Measurements from ENCODE around the gene CYP2W1. TPM values are rescaled to one million over a fixed set of nuclear protein-coding genes. Genes with fewer than 3 reads are reported as not detected.

Gene CYP2W1
- total RNA-seq, 1 donor from 2014 or later, result not detected

DNA sequence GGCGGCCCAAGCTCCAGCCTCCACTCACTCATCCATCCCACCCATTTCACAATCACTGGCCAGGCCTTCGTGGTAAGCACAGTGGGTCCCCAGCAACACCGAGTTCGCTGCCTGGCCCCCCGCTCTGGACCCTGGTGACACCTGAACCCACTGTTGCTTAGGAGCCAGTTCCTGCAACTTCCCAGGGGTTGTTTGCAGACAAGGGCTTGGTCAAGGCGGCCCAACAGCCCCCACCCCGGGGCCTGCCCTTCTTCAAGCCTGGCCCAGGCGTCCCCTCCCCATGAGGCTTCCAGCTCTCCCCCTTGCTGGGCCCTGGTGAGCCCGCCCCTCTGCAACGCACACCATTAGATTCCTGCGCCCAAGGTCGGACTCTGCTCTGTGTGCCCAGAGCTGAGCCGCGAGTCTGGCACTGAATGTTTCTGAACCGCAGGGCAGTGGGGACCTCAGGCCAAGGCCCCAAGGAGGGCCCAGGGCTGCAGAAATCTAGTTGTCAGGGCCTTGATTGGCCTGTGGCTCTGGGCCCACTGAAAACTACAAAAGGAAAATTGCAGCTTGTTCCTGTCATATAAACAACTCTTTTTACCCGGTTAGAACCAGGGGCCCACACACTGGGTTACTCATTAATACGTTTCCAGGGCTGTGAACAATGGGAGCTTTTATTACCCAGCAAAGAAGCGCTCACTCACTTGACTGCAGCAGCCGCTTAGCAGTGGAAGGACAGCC, 5.5 kb upstream of the CYP2W1 start:
- TF ChIP-seq, protein P1, sequence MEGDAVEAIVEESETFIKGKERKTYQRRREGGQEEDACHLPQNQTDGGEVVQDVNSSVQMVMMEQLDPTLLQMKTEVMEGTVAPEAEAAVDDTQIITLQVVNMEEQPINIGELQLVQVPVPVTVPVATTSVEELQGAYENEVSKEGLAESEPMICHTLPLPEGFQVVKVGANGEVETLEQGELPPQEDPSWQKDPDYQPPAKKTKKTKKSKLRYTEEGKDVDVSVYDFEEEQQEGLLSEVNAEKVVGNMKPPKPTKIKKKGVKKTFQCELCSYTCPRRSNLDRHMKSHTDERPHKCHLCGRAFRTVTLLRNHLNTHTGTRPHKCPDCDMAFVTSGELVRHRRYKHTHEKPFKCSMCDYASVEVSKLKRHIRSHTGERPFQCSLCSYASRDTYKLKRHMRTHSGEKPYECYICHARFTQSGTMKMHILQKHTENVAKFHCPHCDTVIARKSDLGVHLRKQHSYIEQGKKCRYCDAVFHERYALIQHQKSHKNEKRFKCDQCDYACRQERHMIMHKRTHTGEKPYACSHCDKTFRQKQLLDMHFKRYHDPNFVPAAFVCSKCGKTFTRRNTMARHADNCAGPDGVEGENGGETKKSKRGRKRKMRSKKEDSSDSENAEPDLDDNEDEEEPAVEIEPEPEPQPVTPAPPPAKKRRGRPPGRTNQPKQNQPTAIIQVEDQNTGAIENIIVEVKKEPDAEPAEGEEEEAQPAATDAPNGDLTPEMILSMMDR (IDR thresholded peaks at IDR 0.05), result no peak
- Mint-ChIP-seq H3K4me1 (ENCODE audit: low read depth) (peaks cover 13% of the 10 kb centered on the region), H3K9me3 (ENCODE audit: low read depth) (no peaks in the 10 kb centered on the region), H3K36me3 (ENCODE audit: low read depth) (no peaks in the 10 kb centered on the region), H3K27ac (ENCODE audit: unreplicated experiment) (no peak overlapping the region), H3K27me3 (ENCODE audit: low read depth) (no peaks in the 10 kb centered on the region), H3K4me3 (ENCODE audit: unreplicated experiment) (no peak overlapping the region)
- DNase-seq (ENCODE audit: low spot score), result no peak

DNA sequence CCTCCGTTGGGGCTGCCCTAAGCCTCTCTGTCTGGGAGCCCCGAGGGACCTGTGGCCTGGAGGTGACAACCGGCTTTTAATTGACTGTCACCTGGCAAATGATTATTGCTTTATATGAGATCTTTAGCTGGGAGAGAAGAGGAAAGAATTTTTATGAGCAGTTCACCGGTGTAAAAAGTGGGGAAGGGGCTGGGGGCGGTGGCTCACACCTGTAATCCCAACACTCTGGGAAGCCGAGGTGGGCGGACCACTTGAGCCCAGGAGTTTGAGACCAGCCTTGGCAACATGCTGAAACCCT, 5.0 kb upstream of the CYP2W1 start:
- no peak for DNase-seq (ENCODE audit: low spot score)
- no peaks in the 10 kb centered on the region for H3K27me3 Mint-ChIP-seq (ENCODE audit: low read depth)
- no peaks in the 10 kb centered on the region for H3K36me3 Mint-ChIP-seq (ENCODE audit: low read depth)
- no peak overlapping the region for H3K4me3 Mint-ChIP-seq (ENCODE audit: unreplicated experiment)
- peaks cover 13% of the 10 kb centered on the region for H3K4me1 Mint-ChIP-seq (ENCODE audit: low read depth)
- TF ChIP-seq, protein P1 (IDR thresholded peaks at IDR 0.05), result no peak
- H3K27ac Mint-ChIP-seq (ENCODE audit: unreplicated experiment), result no peak overlapping the region
- H3K9me3 Mint-ChIP-seq (ENCODE audit: low read depth), result no peaks in the 10 kb centered on the region

DNA sequence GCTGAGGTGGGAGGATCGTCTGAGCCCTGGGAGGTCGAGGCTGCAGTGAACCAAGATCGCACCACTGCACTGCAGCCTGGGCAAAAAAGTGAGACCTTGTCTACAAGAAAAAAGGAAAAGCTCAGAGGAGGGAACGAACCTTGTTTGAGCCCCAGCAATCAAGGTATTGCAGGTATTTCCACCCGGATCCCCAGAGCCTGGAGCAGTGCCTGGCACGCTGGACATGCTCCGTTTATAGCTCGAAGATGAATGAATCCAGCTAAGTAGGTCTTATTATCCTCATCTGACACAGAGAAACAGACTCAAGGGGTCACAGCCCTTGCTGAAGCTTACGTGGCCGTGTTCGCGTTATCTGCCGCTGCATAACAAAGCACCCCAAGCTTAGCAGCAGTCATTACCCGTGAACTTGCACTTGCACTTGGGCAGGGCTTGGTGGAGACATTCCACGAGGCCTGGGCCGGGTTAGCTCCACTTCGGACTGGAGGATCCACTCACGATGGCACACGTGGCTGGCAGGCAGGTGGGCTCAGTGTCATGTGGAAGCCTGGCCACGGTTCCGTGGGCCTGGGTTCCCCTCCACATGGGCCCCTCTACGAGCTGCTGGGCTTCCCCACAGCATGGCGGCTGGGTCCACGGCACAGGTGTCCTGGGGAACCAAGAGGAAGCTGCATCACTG, 4.4 kb upstream of the CYP2W1 start:
- Mint-ChIP-seq H3K4me3 (ENCODE audit: unreplicated experiment) (no peak overlapping the region), H3K27ac (ENCODE audit: unreplicated experiment) (no peak overlapping the region), H3K4me1 (ENCODE audit: low read depth) (peaks cover 8% of the 10 kb centered on the region), H3K27me3 (ENCODE audit: low read depth) (no peaks in the 10 kb centered on the region), H3K9me3 (ENCODE audit: low read depth) (no peaks in the 10 kb centered on the region), H3K36me3 (ENCODE audit: low read depth) (no peaks in the 10 kb centered on the region)
- no peak for DNase-seq (ENCODE audit: low spot score)
- TF ChIP-seq, protein P1 (IDR thresholded peaks at IDR 0.05), result no peak

DNA sequence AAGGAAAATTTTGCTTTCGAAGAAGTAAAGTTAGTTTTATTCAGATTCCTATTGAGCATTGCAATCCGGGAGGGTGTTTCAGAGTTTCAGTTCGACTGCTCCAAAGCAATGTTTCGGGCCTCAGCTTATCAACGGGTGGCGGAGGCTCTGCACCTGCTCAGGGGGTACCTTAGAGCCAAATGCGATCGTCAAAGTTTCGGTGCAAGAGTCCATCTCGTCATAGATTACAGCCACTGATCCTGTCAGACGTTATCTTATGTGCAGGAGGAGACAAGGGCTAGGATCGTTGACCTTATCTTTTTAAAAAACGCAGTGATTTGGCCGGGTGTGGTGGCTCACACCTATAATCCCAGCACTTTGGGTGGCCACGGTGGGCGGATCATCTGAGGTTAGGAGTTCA, 3.8 kb upstream of the CYP2W1 start:
- H3K36me3 Mint-ChIP-seq (ENCODE audit: low read depth), result no peaks in the 10 kb centered on the region
- H3K4me3 Mint-ChIP-seq (ENCODE audit: unreplicated experiment), result no peak overlapping the region
- peaks cover 6% of the 10 kb centered on the region for H3K4me1 Mint-ChIP-seq (ENCODE audit: low read depth)
- H3K27me3 Mint-ChIP-seq (ENCODE audit: low read depth), result no peaks in the 10 kb centered on the region
- TF ChIP-seq, protein P1 (IDR thresholded peaks at IDR 0.05), result no peak
- H3K9me3 Mint-ChIP-seq (ENCODE audit: low read depth), result no peaks in the 10 kb centered on the region
- DNase-seq (ENCODE audit: low spot score), result no peak
- no peak overlapping the region for H3K27ac Mint-ChIP-seq (ENCODE audit: unreplicated experiment)

DNA sequence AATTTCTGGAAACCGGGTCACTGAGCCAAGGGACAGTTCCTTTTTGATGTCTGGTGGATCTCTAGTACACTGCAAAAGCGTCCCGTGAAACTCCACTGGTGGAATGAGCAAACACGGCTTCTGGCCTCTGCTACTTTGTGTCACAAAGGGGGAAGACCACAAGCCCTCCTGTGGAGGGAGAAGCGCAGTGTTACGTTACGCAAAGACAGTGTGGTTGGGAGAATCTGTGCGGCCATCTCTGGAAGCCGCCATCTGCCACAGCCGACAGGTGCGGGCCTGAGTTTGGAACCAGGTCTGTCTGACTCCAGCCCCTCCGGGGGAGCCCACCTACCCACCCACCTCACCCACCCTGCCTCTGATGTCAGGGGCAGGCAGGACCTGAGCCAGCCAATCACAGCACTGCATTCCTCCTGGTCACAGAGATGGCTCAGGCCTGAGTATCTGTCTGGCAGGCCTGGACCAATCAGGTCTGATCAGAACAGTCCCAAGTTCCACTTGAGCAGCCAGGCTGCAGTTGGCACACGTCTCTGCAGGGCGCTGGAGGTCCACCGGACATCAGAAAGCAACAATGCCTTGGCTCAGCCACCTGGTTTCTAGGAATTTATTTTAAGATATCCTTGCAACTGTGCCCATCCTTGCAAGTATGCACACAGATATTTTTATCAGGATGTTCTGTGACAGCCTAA, 3.0 kb upstream of the CYP2W1 start:
- H3K36me3 Mint-ChIP-seq (ENCODE audit: low read depth), result no peaks in the 10 kb centered on the region
- no peak for DNase-seq (ENCODE audit: low spot score)
- no peaks in the 10 kb centered on the region for H3K9me3 Mint-ChIP-seq (ENCODE audit: low read depth)
- no peak overlapping the region for H3K27ac Mint-ChIP-seq (ENCODE audit: unreplicated experiment)
- TF ChIP-seq, protein P1 (IDR thresholded peaks at IDR 0.05), result no peak
- H3K27me3 Mint-ChIP-seq (ENCODE audit: low read depth), result no peaks in the 10 kb centered on the region
- no peak overlapping the region for H3K4me3 Mint-ChIP-seq (ENCODE audit: unreplicated experiment)
- no peaks in the 10 kb centered on the region for H3K4me1 Mint-ChIP-seq (ENCODE audit: low read depth)
